ENCODE results near the gene COL27A1. TPM values are rescaled to one million over a fixed set of nuclear protein-coding genes. Genes with fewer than 3 reads are reported as not detected.
A peak's percentile ranks its signal among the peaks of the same experiment; 100 is the strongest.

COL27A1 gene
- total RNA-seq, 1 experiment from 2014 or later: 20.1 TPM

- BruUV-seq (replicated peaks): no TSS peak
- Mint-ChIP-seq H3K36me3 (ENCODE audit: insufficient read depth, unreplicated experiment) (no peaks in the 10 kb centered on the region), H3K4me1 (ENCODE audit: low read depth, unreplicated experiment) (peaks cover 37% of the 10 kb centered on the region), H3K4me3 (ENCODE audit: low read depth, unreplicated experiment) (peak overlapping the region; percentile 44), H3K27me3 (ENCODE audit: unreplicated experiment) (peaks cover 11% of the 10 kb centered on the region), H3K9me3 (ENCODE audit: low read depth, unreplicated experiment) (peaks cover 4% of the 10 kb centered on the region), H3K27ac (ENCODE audit: unreplicated experiment) (peak overlapping the region; percentile 70)
- CTCF ChIA-PET: interaction anchor here (0.6 to 1.5 kb wide), 4 partner anchors 11 to 44 kb away, joined by 3 to 19 read pairs (median 6); partner anchors contain the start of gene KIF12
- TF ChIP-seq, protein P1, sequence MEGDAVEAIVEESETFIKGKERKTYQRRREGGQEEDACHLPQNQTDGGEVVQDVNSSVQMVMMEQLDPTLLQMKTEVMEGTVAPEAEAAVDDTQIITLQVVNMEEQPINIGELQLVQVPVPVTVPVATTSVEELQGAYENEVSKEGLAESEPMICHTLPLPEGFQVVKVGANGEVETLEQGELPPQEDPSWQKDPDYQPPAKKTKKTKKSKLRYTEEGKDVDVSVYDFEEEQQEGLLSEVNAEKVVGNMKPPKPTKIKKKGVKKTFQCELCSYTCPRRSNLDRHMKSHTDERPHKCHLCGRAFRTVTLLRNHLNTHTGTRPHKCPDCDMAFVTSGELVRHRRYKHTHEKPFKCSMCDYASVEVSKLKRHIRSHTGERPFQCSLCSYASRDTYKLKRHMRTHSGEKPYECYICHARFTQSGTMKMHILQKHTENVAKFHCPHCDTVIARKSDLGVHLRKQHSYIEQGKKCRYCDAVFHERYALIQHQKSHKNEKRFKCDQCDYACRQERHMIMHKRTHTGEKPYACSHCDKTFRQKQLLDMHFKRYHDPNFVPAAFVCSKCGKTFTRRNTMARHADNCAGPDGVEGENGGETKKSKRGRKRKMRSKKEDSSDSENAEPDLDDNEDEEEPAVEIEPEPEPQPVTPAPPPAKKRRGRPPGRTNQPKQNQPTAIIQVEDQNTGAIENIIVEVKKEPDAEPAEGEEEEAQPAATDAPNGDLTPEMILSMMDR (IDR thresholded peaks at IDR 0.05; ENCODE audit: unreplicated experiment): no peak
- intact Hi-C loops (cut with micrococcal nuclease; ENCODE audit: unreplicated experiment): no loop called here
- DNase-seq: peak; percentile 66
Observed at GRCh38 chr9:114117996-114118830, 37.1 kb upstream of the COL27A1 start.

DNA sequence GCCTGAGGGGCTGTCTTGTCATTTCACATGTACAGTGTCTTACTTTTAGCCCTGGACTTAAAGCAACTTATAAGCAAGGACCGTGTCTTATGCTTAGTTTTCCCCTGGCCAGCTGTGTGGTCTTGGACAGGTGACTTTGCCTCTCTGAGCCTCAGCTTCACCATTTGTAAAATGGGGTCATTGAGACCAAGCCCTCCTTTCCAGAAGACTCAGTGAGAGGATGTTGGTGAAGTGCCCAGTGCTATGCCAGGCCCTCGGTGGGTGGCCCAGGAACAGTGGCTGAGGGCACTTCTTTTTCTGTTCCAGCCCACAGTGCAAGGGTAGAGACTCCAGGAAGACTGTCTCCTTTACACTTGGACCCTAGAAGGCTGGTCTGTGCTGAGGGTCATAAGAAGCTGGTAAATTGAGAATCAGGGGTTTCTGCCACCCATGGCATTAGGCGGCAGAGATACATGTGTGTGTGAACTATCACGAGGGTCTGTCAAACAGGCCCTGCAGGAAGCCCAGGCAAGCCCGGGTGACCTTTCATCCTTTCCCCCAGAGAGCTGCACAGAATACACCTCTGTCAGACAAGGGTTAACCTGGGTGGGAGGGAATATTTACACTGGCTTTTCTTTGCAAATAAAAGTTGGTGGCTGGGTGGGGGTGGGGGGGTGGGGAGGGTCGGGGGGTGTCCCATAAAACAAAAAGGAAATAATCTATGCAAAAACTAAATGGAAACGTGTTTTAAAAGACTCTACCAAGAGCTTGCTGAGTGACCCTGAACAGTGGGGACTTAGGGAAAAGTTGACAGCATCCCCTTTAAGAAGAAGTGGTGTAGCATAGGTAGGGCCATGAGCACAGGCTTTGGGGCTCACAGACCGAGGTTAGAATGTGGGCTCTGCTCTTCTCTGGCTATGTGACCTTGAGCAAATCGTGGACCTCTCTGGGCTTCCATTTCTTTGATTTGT lies 35.8 kb upstream of the COL27A1 start:
- Mint-ChIP-seq H3K36me3 (ENCODE audit: insufficient read depth, unreplicated experiment) (no peaks in the 10 kb centered on the region), H3K27ac (ENCODE audit: unreplicated experiment) (no peak overlapping the region), H3K27me3 (ENCODE audit: unreplicated experiment) (no peaks in the 10 kb centered on the region), H3K4me1 (ENCODE audit: low read depth, unreplicated experiment) (peaks cover 29% of the 10 kb centered on the region), H3K9me3 (ENCODE audit: low read depth, unreplicated experiment) (peaks cover 4% of the 10 kb centered on the region), H3K4me3 (ENCODE audit: low read depth, unreplicated experiment) (no peak overlapping the region)
- CTCF ChIA-PET: no interaction called here
- no TSS peak for BruUV-seq (replicated peaks)
- TF ChIP-seq, protein P1 (IDR thresholded peaks at IDR 0.05; ENCODE audit: unreplicated experiment): no peak
- no peak for DNase-seq
- intact Hi-C loops (cut with micrococcal nuclease; ENCODE audit: unreplicated experiment): no loop called here

DNA sequence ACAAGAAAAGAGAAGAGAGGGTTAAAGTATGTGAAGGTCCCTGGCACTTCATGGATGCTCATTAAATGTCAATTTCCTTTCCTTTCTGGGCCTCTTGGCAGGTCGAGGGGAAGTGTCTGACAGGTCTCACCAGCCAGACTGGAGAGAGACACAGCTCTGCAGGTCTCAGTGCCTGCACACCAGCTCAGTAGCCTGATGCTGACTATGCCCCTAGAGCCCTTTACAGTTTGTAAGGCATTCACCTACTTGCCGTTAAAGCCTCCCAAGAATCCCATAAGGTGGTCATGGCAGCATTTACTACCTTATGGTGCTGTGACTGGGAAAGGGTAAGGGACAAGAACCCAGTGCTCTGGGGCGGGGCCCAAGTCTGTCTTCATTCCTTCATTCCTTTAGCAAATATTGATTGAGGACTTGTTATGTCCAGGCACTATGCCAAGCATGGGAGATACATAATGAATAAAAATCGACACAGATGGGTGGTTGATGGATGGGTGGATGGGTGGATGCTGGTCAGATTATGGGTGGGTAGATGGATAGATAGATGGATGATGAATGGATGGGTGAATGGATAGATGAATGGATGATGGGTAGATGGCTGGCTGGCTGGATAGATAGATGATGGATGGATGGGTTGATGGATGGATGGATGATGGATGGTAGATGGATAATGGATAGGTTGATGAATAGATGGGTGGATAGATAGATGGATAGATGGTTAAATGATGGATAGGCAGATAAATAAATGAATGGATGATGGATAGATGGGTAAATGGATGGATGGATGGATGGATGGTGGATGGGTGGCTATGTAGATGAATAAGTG lies 34.9 kb upstream of the COL27A1 start:
- Mint-ChIP-seq H3K9me3 (ENCODE audit: low read depth, unreplicated experiment) (peaks cover 4% of the 10 kb centered on the region), H3K4me1 (ENCODE audit: low read depth, unreplicated experiment) (peaks cover 29% of the 10 kb centered on the region), H3K4me3 (ENCODE audit: low read depth, unreplicated experiment) (no peak overlapping the region), H3K27ac (ENCODE audit: unreplicated experiment) (no peak overlapping the region), H3K36me3 (ENCODE audit: insufficient read depth, unreplicated experiment) (no peaks in the 10 kb centered on the region), H3K27me3 (ENCODE audit: unreplicated experiment) (no peaks in the 10 kb centered on the region)
- peak; percentile 14 for DNase-seq
- TF ChIP-seq, protein P1 (IDR thresholded peaks at IDR 0.05; ENCODE audit: unreplicated experiment): no peak
- CTCF ChIA-PET: no interaction called here
- BruUV-seq (replicated peaks): no TSS peak
- intact Hi-C loops (cut with micrococcal nuclease; ENCODE audit: unreplicated experiment): no loop called here
